HG03039 (cell line): ENCODE data around the gene GABRG2.
"Not testable (repeated sequence)": the region's sequence is repeated elsewhere in the genome, so short reads cannot be mapped to it uniquely, and the experiment has no call there.

Experiments used
- ATAC-seq: cut with Tn5 transposase; IDR thresholded peaks from one replicate; pipeline ENCODE4 v1.9.1; 2021; ENCODE audit warnings: mild to moderate bottlenecking, moderate library complexity; ENCODE audit not compliant: unreplicated experiment

The GABRG2 gene

GRCh38 chr5:162067655-162068411, at the start of gene GABRG2:
Gene GABRG2 (plus strand): TSS chr5:162067773. CDS start chr5:162068000, 227 bp downstream.
- no peak for ATAC-seq

- no peak for ATAC-seq
These were observed 42.3 kb upstream of the GABRG2 start for GRCh38 chr5:162025312-162025711.

GRCh38 chr5:162026803-162027202, 40.8 kb upstream of the GABRG2 start:
- no peak for ATAC-seq

- ATAC-seq, result no peak
These were observed 30.1 kb upstream of the GABRG2 start for GRCh38 chr5:162037431-162037830.

- no peak for ATAC-seq
These were observed 20.3 kb upstream of the GABRG2 start for GRCh38 chr5:162047279-162047678.

GRCh38 chr5:162052676-162053075, 14.9 kb upstream of the GABRG2 start:
- ATAC-seq, result no peak

GRCh38 chr5:162055095-162055494, 12.5 kb upstream of the GABRG2 start:
- ATAC-seq, result not testable (repeated sequence)

- no peak for ATAC-seq
These were observed 411 bp upstream of the GABRG2 start for GRCh38 chr5:162067162-162067561.

- ATAC-seq, result no peak
These were observed 839 bp downstream of the GABRG2 start for GRCh38 chr5:162068412-162068811.

GRCh38 chr5:162068936-162069335, 1.4 kb downstream of the GABRG2 start:
- ATAC-seq, result no peak

- ATAC-seq, result no peak
These were observed 11.2 kb downstream of the GABRG2 start for GRCh38 chr5:162078805-162079204.

GRCh38 chr5:162091336-162091735, 23.8 kb downstream of the GABRG2 start:
- no peak for ATAC-seq

GRCh38 chr5:162096448-162096847, 28.9 kb downstream of the GABRG2 start:
- ATAC-seq, result no peak

GRCh38 chr5:162107591-162107990, 40.0 kb downstream of the GABRG2 start:
- no peak for ATAC-seq

- ATAC-seq, result no peak
These were observed 52.2 kb downstream of the GABRG2 start for GRCh38 chr5:162119801-162120200.

GRCh38 chr5:162128117-162128516, 60.5 kb downstream of the GABRG2 start:
- no peak for ATAC-seq

GRCh38 chr5:162132348-162132747, 64.8 kb downstream of the GABRG2 start:
- ATAC-seq, result no peak

- no peak for ATAC-seq
These were observed 71.6 kb downstream of the GABRG2 start for GRCh38 chr5:162139190-162139589.

- ATAC-seq, result no peak
These were observed 86.7 kb downstream of the GABRG2 start for GRCh38 chr5:162154242-162154641.

- ATAC-seq, result no peak
These were observed 92.8 kb downstream of the GABRG2 start for GRCh38 chr5:162160401-162160800.

GRCh38 chr5:162163663-162164062, 96.1 kb downstream of the GABRG2 start:
- no peak for ATAC-seq

GRCh38 chr5:162174358-162174974, 106.9 kb downstream of the GABRG2 start:
- ATAC-seq, result no peak
